Spleen (tissue), 11 donors: ENCODE results near the gene TSPAN9. TPM values are rescaled to one million over a fixed set of nuclear protein-coding genes. Genes with fewer than 3 reads are reported as not detected.

ENCODE experiments used
- DNase-seq: peaks from one replicate; pipeline ENCODE4 v3.0.0-alpha.2; 2020
- H3K27ac ChIP-seq, 8 donors: fragments of 200-600 bp; sonication (generic) in 7 of 8; 1 replicate in 4 of 8; 2 replicates in 4 of 8; pipeline versions ENCODE4 v1.5.0 to v1.8.0; 2016 to 2021; ENCODE audit warnings: inconsistent platforms in 4 of 8, mild to moderate bottlenecking in 4 of 8, moderate library complexity in 1 of 8
- H3K27me3 ChIP-seq, 7 donors: fragments of 200-600 bp; sonication (generic) in 6 of 7; replicated peaks in 1 of 7; 1 replicate in 4 of 7; 2 replicates in 3 of 7; pipeline versions ENCODE4 v1.5.0 to v1.8.0; 2016 to 2021; ENCODE audit warnings: inconsistent platforms in 3 of 7, mild to moderate bottlenecking in 1 of 7
- H3K36me3 ChIP-seq, 6 donors: fragments of 200-600 bp; sonication (generic) in 5 of 6; 1 replicate in 4 of 6; 2 replicates in 2 of 6; pipeline versions ENCODE4 v1.5.0 to v1.8.0; 2016 to 2021; ENCODE audit warnings: inconsistent platforms in 2 of 6
- H3K4me1 ChIP-seq, 6 donors: fragments of 200-600 bp; sonication (generic) in 5 of 6; 1 replicate in 3 of 6; 2 replicates in 3 of 6; pipeline versions ENCODE4 v1.5.0 to v1.8.0; 2016 to 2021; ENCODE audit warnings: inconsistent platforms in 3 of 6
- H3K4me3 ChIP-seq, 8 donors: fragments of 200-600 bp; sonication (generic) in 7 of 8; 1 replicate in 4 of 8; 2 replicates in 4 of 8; pipeline versions ENCODE4 v1.5.0 to v1.8.0; 2016 to 2021; ENCODE audit warnings: inconsistent platforms in 4 of 8, mild to moderate bottlenecking in 4 of 8, moderate library complexity in 2 of 8
- H3K9me3 ChIP-seq, 8 donors: fragments of 200-600 bp; sonication (generic) in 7 of 8; 1 replicate in 4 of 8; 2 replicates in 4 of 8; pipeline versions ENCODE4 v1.5.0 to v1.8.0; 2016 to 2021; ENCODE audit warnings: inconsistent platforms in 4 of 8
- CTCF ChIP-seq, 11 experiments: fragments of 200-600 bp in 7 of 11; fragments of 450-650 bp in 4 of 11; sonication (generic) in 4 of 11; IDR thresholded peaks in 8 of 11; conservative IDR thresholded peaks in 3 of 11; 1 replicate in 7 of 11; 2 replicates in 4 of 11; pipeline versions ENCODE4 v1.4.0 to v1.8.0; 2016 to 2021; ENCODE audit warnings: antibody characterized with exemption in 11 of 11, inconsistent platforms in 4 of 11, mild to moderate bottlenecking in 1 of 11
- POLR2A ChIP-seq, 3 donors: fragments of 450-650 bp; IDR thresholded peaks; one replicate each; pipeline ENCODE4 v1.5.1; 2017; ENCODE audit warnings: antibody characterized with exemption in 3 of 3, mild to moderate bottlenecking in 1 of 3
- POLR2AphosphoS5 ChIP-seq, 3 donors: sonication (generic); formaldehyde crosslinking; IDR thresholded peaks; one replicate each; pipeline ENCODE4 v1.5.1; 2017; ENCODE audit warnings: antibody characterized with exemption in 3 of 3
- whole genome bisulfite sequencing, 5 donors: extraction: QIAGEN DNeasy Blood & Tissue Kit in 3 of 5; methylation state at CpG; one replicate each; pipeline versions ENCODE4 v1.1.5 to v1.1.7; 2013 to 2018; 5-methylcytosine and 5-hydroxymethylcytosine counted together
- intact Hi-C: fragments of 100-400 bp; cut with DNase I; formaldehyde crosslinking; loops from one replicate; pipeline ENCODE4 v1.15.0; 2023; ENCODE audit warnings: low total_unique reads
- polyA plus RNA-seq, 3 donors: library from polyadenylated mRNA; stranded (reverse); fragments of 200-250 nt; gene quantifications; one replicate each; pipeline ENCODE4 v1.2.1, GENCODE V29; 2013
- total RNA-seq, 7 donors: library from RNA; depleted of rRNA in 3 of 7; stranded (reverse); fragments of >200 nt in 3 of 7; fragmentation: NEBNext Ultra II Directional in 4 of 7; extraction: Animal tissue kit (Norgen Biotek cat#: 25700) in 4 of 7; gene quantifications; one replicate each; pipeline versions ENCODE4 v1.1.0 to v1.2.1, GENCODE V29; 2016 to 2021
- donor health status: healthy with polysubstance abuse.
- donor health status: DM: no; HTN: no; CAD: no; lungs with moderate emphysema.
- donor health status: DM: no; HTN: no; CAD: no.
- donor health status: Bipolar disorder and iron deficiency.
- donor health status: healthy.
- donor health status: DM: no; HTN: no; CAD: no.
- donor health status: DM: yes; HTN: yes; CAD: no.

TSPAN9 gene
- total and polyA plus RNA-seq, 10 donors, result 3.6 to 51.1 (median 32.4) TPM

DNA sequence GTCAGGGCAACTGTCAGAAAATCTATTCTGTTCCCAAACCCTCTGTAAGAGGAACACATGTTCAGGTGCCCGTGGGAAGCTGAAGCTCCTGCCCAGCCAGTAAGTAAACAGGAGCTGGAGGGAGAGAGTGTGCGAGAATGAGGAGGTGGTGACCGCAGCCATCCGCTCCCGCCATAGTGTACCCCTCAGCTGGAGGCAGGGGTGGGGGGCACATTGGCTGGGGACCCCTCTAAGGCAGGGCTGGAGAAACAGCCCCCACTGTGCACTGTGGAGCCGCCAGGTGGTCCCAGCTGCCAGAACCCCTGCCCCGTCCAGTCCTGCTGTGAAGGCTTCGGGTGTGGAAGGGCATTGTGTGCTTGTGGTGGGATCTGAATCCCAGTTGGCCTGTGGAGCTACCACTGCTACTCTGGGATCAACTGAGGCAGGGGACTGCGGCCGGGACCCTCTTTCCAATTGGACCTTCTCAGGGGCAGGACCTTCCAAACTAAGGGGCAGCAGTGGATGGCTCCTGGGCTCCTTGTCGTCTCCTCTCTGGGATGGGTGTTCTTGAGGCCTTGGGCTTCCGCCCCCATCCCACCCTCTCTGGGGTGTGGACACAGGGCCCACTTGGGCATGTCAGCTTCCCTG lies 59.6 kb downstream of the TSPAN9 start:
- DNase-seq, result no peak
- no peak overlapping the region for H3K4me3 ChIP-seq
- H3K36me3 ChIP-seq, result no peaks in the 10 kb centered on the region
- TF ChIP-seq POLR2AphosphoS5 (IDR thresholded peaks at IDR 0.05) (no peak), POLR2A (IDR thresholded peaks at IDR 0.05) (no peak), CTCF (IDR thresholded peaks at IDR 0.05 in 8 of 11, conservative IDR thresholded peaks at IDR 0.05 in 3 of 11) (no peak)
- peaks cover 5 to 93% (median 46%) of the 10 kb centered on the region in 6 donors for H3K4me1 ChIP-seq
- WGBS, 5 donors, result 77 to 94% (median 83%) methylated on average over 7 to 12 of the region's 12 CpGs
- intact Hi-C loops, result loop anchor here (5.0 kb wide), 1 partner anchor 141 kb away; no protein-coding TSS in a partner anchor
- H3K27me3 ChIP-seq, result peaks cover 0 to 47% (median 0%) of the 10 kb centered on the region in 7 donors
- H3K9me3 ChIP-seq, result no peaks in the 10 kb centered on the region
- H3K27ac ChIP-seq, result peak overlapping the region in 5 of 8 donors; percentile 15 to 61 (median 40)

DNA sequence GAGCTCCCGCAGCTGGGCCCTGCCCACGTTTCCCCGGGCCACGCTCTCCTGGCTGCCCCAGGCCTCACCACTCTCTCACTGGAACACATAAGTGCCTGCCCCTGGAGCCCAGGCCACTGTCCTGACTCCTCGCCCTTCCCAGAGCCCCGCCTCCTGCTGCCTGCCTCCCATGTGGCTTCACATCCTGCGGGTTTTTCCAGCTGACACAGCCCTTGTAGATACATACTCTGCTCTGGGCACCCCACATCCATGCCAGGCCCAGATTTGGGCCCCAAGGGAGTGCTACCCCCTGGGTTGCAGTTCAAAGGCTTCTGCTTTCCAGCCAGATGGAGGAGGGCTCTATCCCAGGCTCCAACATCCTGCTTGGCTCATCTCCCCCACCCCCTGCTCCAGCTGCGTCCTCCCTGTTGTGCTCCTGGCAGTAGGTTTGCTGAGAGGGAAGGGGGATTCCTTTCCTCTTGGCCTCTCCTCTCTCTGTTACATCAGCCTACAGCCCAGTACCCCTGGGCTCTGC lies 60.1 kb downstream of the TSPAN9 start:
- Histone ChIP-seq H3K36me3 (no peaks in the 10 kb centered on the region), H3K9me3 (no peaks in the 10 kb centered on the region), H3K4me3 (no peak overlapping the region), H3K27me3 (peaks cover 0 to 43% (median 0%) of the 10 kb centered on the region in 7 donors), H3K4me1 (peaks cover 5 to 92% (median 43%) of the 10 kb centered on the region in 6 donors), H3K27ac (peak overlapping the region in 6 of 8 donors; percentile 30 to 61 (median 42))
- WGBS, 5 donors, result 45 to 53% (median 48%) methylated on average over 8 of the region's 8 CpGs
- intact Hi-C loops, result loop anchor here (5.0 kb wide), 1 partner anchor 140 kb away; no protein-coding TSS in a partner anchor
- TF ChIP-seq POLR2A (IDR thresholded peaks at IDR 0.05), result no peak
- peak in 2 of 3 donors; percentile 51 to 65 for TF ChIP-seq POLR2AphosphoS5 (IDR thresholded peaks at IDR 0.05)
- DNase-seq, result peak; percentile 83

- H3K36me3 ChIP-seq, result no peaks in the 10 kb centered on the region
- peaks cover 5 to 86% (median 40%) of the 10 kb centered on the region in 6 donors for H3K4me1 ChIP-seq
- H3K27ac ChIP-seq, result peak overlapping the region in 6 of 8 donors; percentile 30 to 61 (median 42)
- WGBS, 5 donors, result 70 to 77% (median 73%) methylated on average over 14 to 17 of the region's 17 CpGs
- intact Hi-C loops, result loop anchor here (5.0 kb wide), 1 partner anchor 139 kb away; no protein-coding TSS in a partner anchor
- no peak for TF ChIP-seq POLR2A (IDR thresholded peaks at IDR 0.05)
- no peak for TF ChIP-seq POLR2AphosphoS5 (IDR thresholded peaks at IDR 0.05)
- TF ChIP-seq CTCF (IDR thresholded peaks at IDR 0.05 in 8 of 11, conservative IDR thresholded peaks at IDR 0.05 in 3 of 11), result no peak
- H3K4me3 ChIP-seq, result no peak overlapping the region
- H3K9me3 ChIP-seq, result no peaks in the 10 kb centered on the region
- peaks cover 0 to 37% (median 0%) of the 10 kb centered on the region in 7 donors for H3K27me3 ChIP-seq
- DNase-seq, result no peak
Measured at GRCh38 chr12:3137814-3138445, 60.8 kb downstream of the TSPAN9 start.

- no peak for TF ChIP-seq POLR2AphosphoS5 (IDR thresholded peaks at IDR 0.05)
- TF ChIP-seq POLR2A (IDR thresholded peaks at IDR 0.05), result no peak
- TF ChIP-seq CTCF (IDR thresholded peaks at IDR 0.05 in 8 of 11, conservative IDR thresholded peaks at IDR 0.05 in 3 of 11), result no peak
- H3K9me3 ChIP-seq, result no peaks in the 10 kb centered on the region
- no peak for DNase-seq
- H3K36me3 ChIP-seq, result no peaks in the 10 kb centered on the region
- 42 to 52% (median 46%) methylated on average over 11 of the region's 11 CpGs for WGBS, 5 donors
- H3K4me3 ChIP-seq, result no peak overlapping the region
- intact Hi-C loops, result loop anchor here (5.0 kb wide), 1 partner anchor 138 kb away; no protein-coding TSS in a partner anchor
- peaks cover 0 to 28% (median 0%) of the 10 kb centered on the region in 7 donors for H3K27me3 ChIP-seq
- H3K27ac ChIP-seq, result no peak overlapping the region
- peaks cover 0 to 75% (median 35%) of the 10 kb centered on the region in 6 donors for H3K4me1 ChIP-seq
Measured at GRCh38 chr12:3138941-3139511, 61.8 kb downstream of the TSPAN9 start.
